Fibroblast of pulmonary artery (primary cell): ENCODE results near the gene SOCS1.

Experiments
- DNase-seq: peaks from one replicate; pipeline ENCODE4 v3.0.0-alpha.2; 2010; ENCODE audit warnings: low read depth
- H3K4me3 ChIP-seq: replicated peaks from 2 replicates; pipeline ENCODE4 v1.5.1; 2011; ENCODE audit warnings: low read depth, mild to moderate bottlenecking, control low read depth, low read length, moderate library complexity
- TF ChIP-seq, protein P1 (sequence below): IDR thresholded peaks from 2 replicates; pipeline ENCODE4 v1.5.1; 2011; ENCODE audit warnings: mild to moderate bottlenecking, control low read depth, low read length, inconsistent platforms; ENCODE audit errors: missing control alignments

Gene SOCS1

DNA sequence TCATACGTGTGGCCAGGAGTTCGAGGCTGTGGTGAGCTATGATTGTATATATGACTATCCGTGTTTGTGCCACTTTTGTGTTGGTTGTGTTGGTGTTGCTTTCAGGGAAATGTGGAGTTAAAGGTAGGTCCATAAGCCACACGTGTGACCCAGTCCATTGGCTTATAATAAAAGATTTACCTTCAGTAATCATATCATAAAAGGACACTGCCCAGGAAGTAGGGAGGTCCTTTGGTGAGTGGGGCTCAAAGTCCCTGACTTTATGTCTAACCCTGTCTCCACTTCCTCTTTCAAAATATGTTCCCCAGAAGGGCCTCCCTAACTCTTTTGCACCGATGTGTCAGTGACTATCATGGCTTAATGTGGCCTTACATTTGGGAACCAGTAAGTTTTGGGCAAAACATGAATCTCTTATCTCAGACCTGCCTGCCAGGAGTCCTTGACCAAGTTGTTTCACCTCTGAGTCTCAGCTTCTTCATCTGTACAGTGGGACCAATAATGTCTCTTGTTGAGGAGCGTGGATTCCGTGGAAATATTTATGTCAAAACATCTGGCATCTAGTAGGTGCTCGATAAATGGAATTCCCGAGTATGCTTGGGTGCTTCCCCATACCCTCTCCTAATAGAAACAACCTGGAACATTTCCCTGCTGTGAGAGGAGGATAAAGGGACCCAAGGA, 8.3 kb upstream of the SOCS1 start:
- TF ChIP-seq, protein P1, sequence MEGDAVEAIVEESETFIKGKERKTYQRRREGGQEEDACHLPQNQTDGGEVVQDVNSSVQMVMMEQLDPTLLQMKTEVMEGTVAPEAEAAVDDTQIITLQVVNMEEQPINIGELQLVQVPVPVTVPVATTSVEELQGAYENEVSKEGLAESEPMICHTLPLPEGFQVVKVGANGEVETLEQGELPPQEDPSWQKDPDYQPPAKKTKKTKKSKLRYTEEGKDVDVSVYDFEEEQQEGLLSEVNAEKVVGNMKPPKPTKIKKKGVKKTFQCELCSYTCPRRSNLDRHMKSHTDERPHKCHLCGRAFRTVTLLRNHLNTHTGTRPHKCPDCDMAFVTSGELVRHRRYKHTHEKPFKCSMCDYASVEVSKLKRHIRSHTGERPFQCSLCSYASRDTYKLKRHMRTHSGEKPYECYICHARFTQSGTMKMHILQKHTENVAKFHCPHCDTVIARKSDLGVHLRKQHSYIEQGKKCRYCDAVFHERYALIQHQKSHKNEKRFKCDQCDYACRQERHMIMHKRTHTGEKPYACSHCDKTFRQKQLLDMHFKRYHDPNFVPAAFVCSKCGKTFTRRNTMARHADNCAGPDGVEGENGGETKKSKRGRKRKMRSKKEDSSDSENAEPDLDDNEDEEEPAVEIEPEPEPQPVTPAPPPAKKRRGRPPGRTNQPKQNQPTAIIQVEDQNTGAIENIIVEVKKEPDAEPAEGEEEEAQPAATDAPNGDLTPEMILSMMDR = no peak
- no peak for DNase-seq
- no peak overlapping the region for H3K4me3 ChIP-seq

GRCh38 chr16:11263737-11264136, 7.7 kb upstream of the SOCS1 start:
- no peak overlapping the region for H3K4me3 ChIP-seq
- DNase-seq = no peak
- TF ChIP-seq, protein P1 = no peak

GRCh38 chr16:11262915-11263314, 6.9 kb upstream of the SOCS1 start:
- H3K4me3 ChIP-seq = no peak overlapping the region
- TF ChIP-seq, protein P1 = no peak
- DNase-seq = no peak

GRCh38 chr16:11260596-11260966, 4.6 kb upstream of the SOCS1 start:
- DNase-seq = no peak
- H3K4me3 ChIP-seq = no peak overlapping the region
- TF ChIP-seq, protein P1 = no peak

DNA sequence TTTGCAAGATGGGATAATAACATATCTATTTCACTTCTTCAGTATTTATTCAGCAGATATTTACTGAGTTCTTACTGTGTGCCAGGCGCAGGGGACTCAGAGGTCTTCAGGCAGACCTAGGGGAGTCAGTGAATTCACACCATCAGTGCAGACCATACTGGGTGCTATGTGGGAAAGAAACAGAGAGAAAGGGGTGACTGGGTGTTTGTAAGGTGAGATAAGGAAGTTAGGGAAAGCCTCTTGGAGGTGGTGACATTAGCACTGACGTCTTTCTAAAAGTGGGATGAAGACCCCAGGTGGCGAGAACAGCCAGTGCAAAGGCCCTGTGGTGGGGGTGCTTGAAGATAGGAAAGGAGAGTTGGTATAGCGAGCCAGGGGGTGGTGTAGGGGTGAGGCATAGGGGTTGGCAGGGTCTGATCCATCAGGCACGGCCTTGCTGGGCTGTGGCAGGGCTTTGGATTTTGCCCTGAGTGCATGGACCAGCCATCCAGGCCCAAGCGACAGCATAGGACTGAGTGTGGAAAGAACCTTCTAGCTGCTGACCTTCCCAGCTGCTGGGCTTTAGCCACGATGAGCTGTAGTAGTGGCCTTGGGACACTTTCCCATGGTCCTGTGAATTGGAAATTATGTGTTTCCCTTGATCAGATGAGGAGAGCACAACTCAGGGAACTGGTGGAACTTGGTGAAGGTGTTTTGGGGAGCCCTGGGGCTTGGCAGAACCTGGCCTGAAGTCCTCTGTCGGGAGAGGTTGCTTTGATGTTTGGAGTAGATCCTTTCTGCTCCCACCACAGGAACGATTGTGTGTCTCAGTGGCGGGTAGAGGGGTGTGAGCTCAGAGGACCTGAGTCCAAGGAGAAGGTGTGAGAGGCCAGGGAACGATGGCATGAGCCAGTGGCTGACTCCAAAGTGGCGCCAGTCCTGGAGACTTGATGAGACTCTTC, 3.9 kb upstream of the SOCS1 start:
- TF ChIP-seq, protein P1 = no peak
- DNase-seq = no peak

DNA sequence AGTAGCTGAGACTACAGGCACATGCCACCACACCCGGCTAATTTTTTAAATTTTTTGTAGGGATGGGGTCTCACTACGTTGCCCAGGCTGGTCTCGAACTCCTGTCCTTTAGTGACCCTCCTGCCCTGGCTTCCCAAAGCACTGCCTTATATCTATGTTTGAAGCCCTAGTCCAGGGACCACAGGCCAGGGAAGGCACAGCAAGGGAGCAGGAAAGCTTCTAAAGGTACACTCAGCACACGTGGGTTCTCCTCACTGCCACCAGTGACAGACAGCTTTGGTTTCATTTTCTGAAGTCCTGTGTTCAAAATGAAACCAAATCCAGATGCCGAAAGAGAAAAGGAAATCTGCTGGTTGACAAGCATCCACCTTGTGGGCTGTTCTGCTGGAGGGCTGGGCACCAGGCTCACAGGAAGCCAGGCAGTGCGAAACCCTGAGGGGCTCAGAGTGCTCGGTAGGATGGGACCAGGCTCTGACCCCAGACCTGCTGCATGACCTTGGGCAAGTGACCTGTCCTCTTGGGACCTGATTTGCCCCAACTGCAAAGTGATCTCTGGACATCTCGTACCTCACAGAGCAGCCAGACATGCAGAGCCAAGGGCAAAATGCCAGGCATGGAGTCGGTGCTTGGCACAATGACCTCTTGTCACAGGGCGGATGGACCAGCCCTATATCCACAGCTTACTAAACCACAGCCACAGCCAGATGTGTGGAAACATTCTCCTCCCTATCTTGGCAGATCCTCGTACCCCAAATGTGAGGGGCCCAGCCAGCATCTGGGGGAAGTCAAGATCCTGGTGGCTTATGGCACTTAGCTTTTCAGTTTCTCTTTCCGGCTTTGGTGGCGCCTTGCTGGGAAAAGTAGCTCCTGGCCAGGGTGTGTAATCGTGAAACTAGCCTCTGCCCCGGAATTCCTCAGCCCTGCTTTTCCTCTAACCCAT, 2.8 kb upstream of the SOCS1 start:
- TF ChIP-seq, protein P1 = no peak
- no peak for DNase-seq
- no peak overlapping the region for H3K4me3 ChIP-seq

More for the DNA sequence above, 3.9 kb upstream of the SOCS1 start:
- H3K4me3 ChIP-seq = no peak overlapping the region
